ENCODE measurements around the gene VLDLR. TPM values are rescaled to one million over a fixed set of nuclear protein-coding genes. Genes with fewer than 3 reads are reported as not detected.

The VLDLR gene
- total RNA-seq, 1 donor from 2014 or later = 28.8 TPM

GRCh38 chr9:2610985-2611384 is 10.6 kb upstream of the VLDLR start:
- no peak overlapping the region for H3K4me3 Mint-ChIP-seq (ENCODE audit: unreplicated experiment)
- no peaks in the 10 kb centered on the region for H3K36me3 Mint-ChIP-seq (ENCODE audit: unreplicated experiment)
- no peaks in the 10 kb centered on the region for H3K9me3 Mint-ChIP-seq (ENCODE audit: unreplicated experiment)

DNA sequence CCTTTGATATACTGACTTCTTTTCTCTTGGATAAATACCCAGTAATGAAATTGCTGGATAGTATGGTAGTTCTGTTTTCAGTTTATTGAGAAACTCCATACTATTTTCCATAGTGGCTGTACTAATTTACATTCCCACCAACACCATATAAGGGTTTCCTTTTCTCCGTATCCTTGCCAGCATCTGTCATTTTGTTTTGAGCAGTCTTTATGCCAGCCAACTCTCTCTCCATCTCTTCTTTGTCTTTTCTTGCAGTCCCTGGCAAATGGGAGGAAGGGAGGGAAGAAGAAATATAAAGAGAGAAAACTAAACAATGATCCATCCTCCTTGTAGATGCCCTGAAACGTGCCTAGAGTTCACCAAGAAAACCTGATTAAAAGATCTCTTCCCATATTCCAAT is 9.6 kb upstream of the VLDLR start:
- no peak for TF ChIP-seq CTCF (IDR thresholded peaks at IDR 0.05; ENCODE audit: partially characterized antibody, unreplicated experiment)
- DNase-seq = no peak
- no peak overlapping the region for H3K4me3 Mint-ChIP-seq (ENCODE audit: unreplicated experiment)
- H3K27me3 Mint-ChIP-seq (ENCODE audit: unreplicated experiment) = peaks cover 2% of the 10 kb centered on the region
- H3K36me3 Mint-ChIP-seq (ENCODE audit: unreplicated experiment) = no peaks in the 10 kb centered on the region
- no peaks in the 10 kb centered on the region for H3K4me1 Mint-ChIP-seq (ENCODE audit: low read depth, unreplicated experiment)
- H3K27ac Mint-ChIP-seq (ENCODE audit: unreplicated experiment) = no peak overlapping the region
- no peaks in the 10 kb centered on the region for H3K9me3 Mint-ChIP-seq (ENCODE audit: unreplicated experiment)

More at GRCh38 chr9:2610985-2611384, 10.6 kb upstream of the VLDLR start:
- no peak for DNase-seq
- no peaks in the 10 kb centered on the region for H3K27me3 Mint-ChIP-seq (ENCODE audit: unreplicated experiment)
- no peaks in the 10 kb centered on the region for H3K4me1 Mint-ChIP-seq (ENCODE audit: low read depth, unreplicated experiment)
- no peak for TF ChIP-seq CTCF (IDR thresholded peaks at IDR 0.05; ENCODE audit: partially characterized antibody, unreplicated experiment)
- no peak overlapping the region for H3K27ac Mint-ChIP-seq (ENCODE audit: unreplicated experiment)

GRCh38 chr9:2613730-2614271 is 7.8 kb upstream of the VLDLR start:
- no peak for DNase-seq
- no peaks in the 10 kb centered on the region for H3K36me3 Mint-ChIP-seq (ENCODE audit: unreplicated experiment)
- H3K27ac Mint-ChIP-seq (ENCODE audit: unreplicated experiment) = no peak overlapping the region
- H3K27me3 Mint-ChIP-seq (ENCODE audit: unreplicated experiment) = peaks cover 2% of the 10 kb centered on the region
- H3K9me3 Mint-ChIP-seq (ENCODE audit: unreplicated experiment) = peaks cover 2% of the 10 kb centered on the region
- TF ChIP-seq CTCF (IDR thresholded peaks at IDR 0.05; ENCODE audit: partially characterized antibody, unreplicated experiment) = no peak
- H3K4me1 Mint-ChIP-seq (ENCODE audit: low read depth, unreplicated experiment) = no peaks in the 10 kb centered on the region
- H3K4me3 Mint-ChIP-seq (ENCODE audit: unreplicated experiment) = no peak overlapping the region

DNA sequence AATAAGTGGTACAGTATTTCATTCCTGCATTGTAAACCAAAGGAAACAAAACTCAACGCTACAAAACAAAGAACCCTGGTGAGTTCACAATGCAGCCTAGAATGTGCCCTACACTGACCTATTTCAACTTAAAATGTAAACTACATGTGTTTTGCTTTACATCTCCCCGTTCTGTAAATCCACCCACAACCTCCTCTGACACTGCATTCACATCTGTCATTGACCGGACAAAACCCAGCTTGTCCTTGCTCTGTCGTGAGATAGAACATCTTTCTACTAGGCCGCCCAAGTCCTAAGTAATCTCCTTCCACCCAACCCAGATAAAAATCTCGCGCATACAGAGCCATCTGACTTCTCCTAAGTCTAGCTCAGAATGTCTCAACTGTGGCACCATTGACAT is 6.1 kb upstream of the VLDLR start:
- H3K4me1 Mint-ChIP-seq (ENCODE audit: low read depth, unreplicated experiment) = peaks cover 2% of the 10 kb centered on the region
- peaks cover 2% of the 10 kb centered on the region for H3K9me3 Mint-ChIP-seq (ENCODE audit: unreplicated experiment)

More for the DNA sequence above, 6.1 kb upstream of the VLDLR start:
- DNase-seq = no peak
- H3K36me3 Mint-ChIP-seq (ENCODE audit: unreplicated experiment) = no peaks in the 10 kb centered on the region
- no peak for TF ChIP-seq CTCF (IDR thresholded peaks at IDR 0.05; ENCODE audit: partially characterized antibody, unreplicated experiment)
- no peak overlapping the region for H3K27ac Mint-ChIP-seq (ENCODE audit: unreplicated experiment)
- peaks cover 2% of the 10 kb centered on the region for H3K27me3 Mint-ChIP-seq (ENCODE audit: unreplicated experiment)
- H3K4me3 Mint-ChIP-seq (ENCODE audit: unreplicated experiment) = no peak overlapping the region
